Activated CD4-positive, alpha-beta memory T cell treated with anti-CD3 and anti-CD28 coated beads for 36 hours (primary cell): Measurements from ENCODE around the gene SH2D3C. TPM values are rescaled to one million over a fixed set of nuclear protein-coding genes. Genes with fewer than 3 reads are reported as not detected.
A peak's percentile ranks its signal among the peaks of the same experiment; 100 is the strongest.
"Not testable (repeated sequence)": the region's sequence is repeated elsewhere in the genome, so short reads cannot be mapped to it uniquely, and the experiment has no call there.

ENCODE experiments used
- CTCF ChIA-PET: fragments of 350-600 bp; sonication (Branson Sonifier 250); formaldehyde crosslinking; loops from one replicate; lab custom pipeline; 2021; ENCODE audit warnings: antibody characterized with exemption, inconsistent platforms; lab: Charles Lee
- POLR2A ChIA-PET: fragments of 350-600 bp; sonication (Branson Sonifier 250); formaldehyde crosslinking; loops from one replicate; lab custom pipeline; 2021; ENCODE audit warnings: antibody characterized with exemption; lab: Charles Lee
- DNase-seq: peaks from one replicate; pipeline ENCODE4 v3.0.0-alpha.2; 2020
- H3K27ac Mint-ChIP-seq: one replicate; pipeline ENCODE4 v1.8.0; 2021; ENCODE audit warnings: mixed read lengths
- H3K27me3 Mint-ChIP-seq: one replicate; pipeline ENCODE4 v1.8.0; 2021; ENCODE audit warnings: mixed read lengths
- H3K36me3 Mint-ChIP-seq: one replicate; pipeline ENCODE4 v1.8.0; 2021; ENCODE audit warnings: mixed read lengths
- H3K4me1 Mint-ChIP-seq: one replicate; pipeline ENCODE4 v1.8.0; 2021; ENCODE audit warnings: low read depth, mixed read lengths
- H3K4me3 Mint-ChIP-seq: one replicate; pipeline ENCODE4 v1.8.0; 2021; ENCODE audit warnings: mild to moderate bottlenecking, mixed read lengths
- H3K9me3 Mint-ChIP-seq: one replicate; pipeline ENCODE4 v1.8.0; 2021; ENCODE audit warnings: mixed read lengths
- intact Hi-C: fragments of 100-400 bp; cut with micrococcal nuclease; formaldehyde crosslinking; loops from one replicate; pipeline ENCODE4 v1.15.1; 2023
- total RNA-seq, 2 experiments: library from RNA; stranded (reverse); gene quantifications; one replicate each; pipeline ENCODE4 v1.2.3, GENCODE V29; 2021

The SH2D3C gene
- total RNA-seq, 2 experiments from 2014 or later: 34.5 to 35.3 TPM

GRCh38 chr9:127790094-127790855, 11.8 kb upstream of the SH2D3C start:
- no peaks in the 10 kb centered on the region for H3K9me3 Mint-ChIP-seq
- ChIA-PET CTCF (interaction anchor here (1.3 to 1.4 kb wide), 2 partner anchors 55 to 80 kb away, joined by 5 to 6 read pairs; partner anchors contain the start of gene TOR2A), POLR2A (interaction anchor here (3.6 kb wide), 1 partner anchor 11 kb away, joined by 23 read pairs; the partner anchor contains the start of gene SH2D3C)
- peak overlapping the region; percentile 70 for H3K27ac Mint-ChIP-seq
- DNase-seq: no peak
- intact Hi-C loops: no loop called here
- H3K4me3 Mint-ChIP-seq: no peak overlapping the region
- H3K36me3 Mint-ChIP-seq: peaks cover 49% of the 10 kb centered on the region
- H3K27me3 Mint-ChIP-seq: no peaks in the 10 kb centered on the region
- peaks cover 39% of the 10 kb centered on the region for H3K4me1 Mint-ChIP-seq

- POLR2A ChIA-PET: interaction anchor here (1.4 to 3.6 kb wide), 2 partner anchors 8 to 10 kb away, joined by 3 to 23 read pairs; partner anchors contain the start of gene SH2D3C
- H3K27me3 Mint-ChIP-seq: no peaks in the 10 kb centered on the region
- no peak overlapping the region for H3K4me3 Mint-ChIP-seq
- H3K36me3 Mint-ChIP-seq: peaks cover 49% of the 10 kb centered on the region
- DNase-seq: no peak
- H3K27ac Mint-ChIP-seq: peak overlapping the region; percentile 78
- intact Hi-C loops: loop anchor here (5.0 kb wide), 3 partner anchors 183 to 338 kb away; partner anchors contain the start of gene PTGES2
- CTCF ChIA-PET: interaction anchor here (1.4 to 2.6 kb wide), 2 partner anchors 54 to 80 kb away, joined by 6 to 15 read pairs; partner anchors contain the start of gene TOR2A
- no peaks in the 10 kb centered on the region for H3K9me3 Mint-ChIP-seq
- peaks cover 45% of the 10 kb centered on the region for H3K4me1 Mint-ChIP-seq
These were observed 10.7 kb upstream of the SH2D3C start for GRCh38 chr9:127789179-127789578.

- Mint-ChIP-seq H3K36me3 (peaks cover 49% of the 10 kb centered on the region), H3K27ac (peak overlapping the region; percentile 78), H3K9me3 (no peaks in the 10 kb centered on the region), H3K4me3 (peak overlapping the region; percentile 41), H3K27me3 (no peaks in the 10 kb centered on the region), H3K4me1 (peaks cover 52% of the 10 kb centered on the region)
- POLR2A ChIA-PET: interaction anchor here (1.4 to 3.6 kb wide), 2 partner anchors 9 to 10 kb away, joined by 3 to 23 read pairs; partner anchors contain the start of gene SH2D3C
- DNase-seq: peak; percentile 89
- CTCF ChIA-PET: interaction anchor here (0.8 to 2.6 kb wide), 5 partner anchors 9 to 133 kb away, joined by 3 to 15 read pairs (median 6); partner anchors contain the start of genes SH2D3C and TOR2A
- intact Hi-C loops: loop anchor here (1.0 to 5.0 kb wide), 4 partner anchors 77 to 339 kb away; partner anchors contain the start of gene PTGES2
These were observed 10.0 kb upstream of the SH2D3C start for GRCh38 chr9:127788337-127789011.

GRCh38 chr9:127786773-127787104, 8.3 kb upstream of the SH2D3C start:
- DNase-seq: no peak
- Mint-ChIP-seq H3K27ac (peak overlapping the region; percentile 80), H3K36me3 (peaks cover 46% of the 10 kb centered on the region), H3K27me3 (no peaks in the 10 kb centered on the region), H3K4me1 (peaks cover 67% of the 10 kb centered on the region), H3K9me3 (no peaks in the 10 kb centered on the region), H3K4me3 (peak overlapping the region; percentile 95)
- ChIA-PET CTCF (interaction anchor here (1.0 to 6.6 kb wide), 6 partner anchors 10 to 135 kb away, joined by 3 to 131 read pairs (median 14); partner anchors contain the start of gene TOR2A), POLR2A (interaction anchor here (1.0 to 3.6 kb wide), 4 partner anchors 8 to 52 kb away, joined by 3 to 23 read pairs (median 6); partner anchors contain the start of genes SH2D3C and TOR2A)
- intact Hi-C loops: loop anchor here (1.0 to 5.0 kb wide), 5 partner anchors 16 to 341 kb away; partner anchors contain the start of genes FPGS and PTGES2

GRCh38 chr9:127785933-127786772, 7.7 kb upstream of the SH2D3C start, which contains the start of gene CDK9:
Gene CDK9 (plus strand): TSS chr9:127786034. CDS start chr9:127786149, 115 bp downstream.
- ChIA-PET POLR2A (interaction anchor here (0.7 to 3.6 kb wide), 13 partner anchors 7 to 179 kb away, joined by 3 to 23 read pairs (median 7); partner anchors contain the start of genes FPGS, SH2D3C, ST6GALNAC4 and TOR2A), CTCF (interaction anchor here (0.7 to 6.6 kb wide), 13 partner anchors 11 to 308 kb away, joined by 3 to 131 read pairs (median 3); partner anchors contain the start of genes FPGS and TOR2A)
- H3K4me3 Mint-ChIP-seq: peak within 1 kb of the TSS; percentile 95
- intact Hi-C loops: loop anchor here (1.0 to 5.0 kb wide), 7 partner anchors 15 to 341 kb away; partner anchors contain the start of genes FPGS, PTGES2 and TOR2A
- peaks cover 43% of the 10 kb centered on the region for H3K36me3 Mint-ChIP-seq
- H3K27ac Mint-ChIP-seq: peak within 1 kb of the TSS; percentile 96
- peaks cover 73% of the 10 kb centered on the region for H3K4me1 Mint-ChIP-seq
- no peaks in the 10 kb centered on the region for H3K27me3 Mint-ChIP-seq
- H3K9me3 Mint-ChIP-seq: no peaks in the 10 kb centered on the region
- DNase-seq: peak; percentile 96

GRCh38 chr9:127785023-127785932, 6.8 kb upstream of the SH2D3C start:
- peak overlapping the region; percentile 77 for H3K4me3 Mint-ChIP-seq
- POLR2A ChIA-PET: interaction anchor here (0.7 to 2.2 kb wide), 11 partner anchors 10 to 178 kb away, joined by 3 to 14 read pairs (median 7); partner anchors contain the start of genes FPGS, ST6GALNAC4 and TOR2A
- H3K9me3 Mint-ChIP-seq: no peaks in the 10 kb centered on the region
- H3K27ac Mint-ChIP-seq: peak overlapping the region; percentile 96
- intact Hi-C loops: loop anchor here (1.0 to 5.0 kb wide), 5 partner anchors 14 to 342 kb away; partner anchors contain the start of genes PTGES2 and TOR2A
- peaks cover 76% of the 10 kb centered on the region for H3K4me1 Mint-ChIP-seq
- DNase-seq: peak; percentile 93
- CTCF ChIA-PET: interaction anchor here (0.7 to 6.6 kb wide), 13 partner anchors 10 to 309 kb away, joined by 3 to 131 read pairs (median 3); partner anchors contain the start of genes FPGS and TOR2A
- no peaks in the 10 kb centered on the region for H3K27me3 Mint-ChIP-seq
- H3K36me3 Mint-ChIP-seq: peaks cover 37% of the 10 kb centered on the region

- DNase-seq: peak; percentile 88
- Mint-ChIP-seq H3K27ac (peak overlapping the region; percentile 96), H3K4me3 (peak overlapping the region; percentile 70), H3K27me3 (no peaks in the 10 kb centered on the region), H3K4me1 (peaks cover 74% of the 10 kb centered on the region), H3K36me3 (peaks cover 22% of the 10 kb centered on the region), H3K9me3 (no peaks in the 10 kb centered on the region)
- ChIA-PET CTCF (interaction anchor here (0.8 to 6.6 kb wide), 5 partner anchors 8 to 86 kb away, joined by 3 to 131 read pairs (median 24); partner anchors contain the start of gene TOR2A), POLR2A (interaction anchor here (1.5 to 1.7 kb wide), 2 partner anchors 12 to 48 kb away, joined by 5 to 7 read pairs; partner anchors contain the start of gene TOR2A)
- intact Hi-C loops: no loop called here
These were observed 4.9 kb upstream of the SH2D3C start for GRCh38 chr9:127783111-127784008.

GRCh38 chr9:127781806-127782205, 3.3 kb upstream of the SH2D3C start:
- POLR2A ChIA-PET: no interaction called here
- intact Hi-C loops: no loop called here
- Mint-ChIP-seq H3K27ac (peak overlapping the region; percentile 82), H3K27me3 (no peaks in the 10 kb centered on the region), H3K4me3 (peak overlapping the region; percentile 5), H3K36me3 (peaks cover 15% of the 10 kb centered on the region), H3K9me3 (no peaks in the 10 kb centered on the region), H3K4me1 (peaks cover 63% of the 10 kb centered on the region)
- CTCF ChIA-PET: interaction anchor here (1.0 to 6.6 kb wide), 3 partner anchors 14 to 87 kb away, joined by 3 to 131 read pairs (median 56); partner anchors contain the start of gene TOR2A
- no peak for DNase-seq

GRCh38 chr9:127780909-127781308, 2.4 kb upstream of the SH2D3C start:
- H3K9me3 Mint-ChIP-seq, H3K4me3 Mint-ChIP-seq, DNase-seq, H3K27me3 Mint-ChIP-seq, intact Hi-C loops: not testable (repeated sequence)
- Mint-ChIP-seq H3K4me1 (peaks cover 64% of the 10 kb centered on the region), H3K27ac (peak overlapping the region; percentile 82), H3K36me3 (peaks cover 15% of the 10 kb centered on the region)
- CTCF ChIA-PET: interaction anchor here (1.0 to 3.4 kb wide), 2 partner anchors 10 to 46 kb away, joined by 3 to 25 read pairs; partner anchors contain the start of gene TOR2A
- POLR2A ChIA-PET: interaction anchor here (1.1 kb wide), 1 partner anchor 10 kb away, joined by 6 read pairs; no protein-coding TSS in a partner anchor
